AG04450 (cell line): ENCODE measurements around the gene C1GALT1. TPM values are rescaled to one million over a fixed set of nuclear protein-coding genes. Genes with fewer than 3 reads are reported as not detected.

Experiments used
- CTCF ChIA-PET: fragments of 300-600, 350-600 bp; formaldehyde crosslinking; extraction: SDS; loops from one replicate; lab custom pipeline; 2022; ENCODE audit warnings: antibody characterized with exemption, inconsistent platforms; lab: Charles Lee
- POLR2A ChIA-PET: fragments of 350-600 bp; formaldehyde crosslinking; extraction: SDS; loops from one replicate; lab custom pipeline; 2021; ENCODE audit warnings: antibody characterized with exemption, inconsistent platforms; lab: Yijun Ruan, JAX
- DNase-seq: peaks from one replicate; pipeline ENCODE4 v3.0.0-alpha.2; 2011; ENCODE audit warnings: low read depth, low spot score
- H3K27ac ChIP-seq: one replicate; pipeline ENCODE4 v1.5.1; 2012; ENCODE audit warnings: low read depth, low read length, control low read depth
- H3K27me3 ChIP-seq: one replicate; pipeline ENCODE4 v1.6.0; 2012; ENCODE audit warnings: low read length; ENCODE audit not compliant: control insufficient read depth, insufficient read depth
- H3K4me3 ChIP-seq: 2 replicates; pipeline ENCODE4 v1.5.1; 2011; ENCODE audit warnings: mild to moderate bottlenecking, low read depth, low read length, control low read depth
- H3K9me3 ChIP-seq: 2 replicates; pipeline ENCODE4 v1.5.1; 2012; ENCODE audit warnings: low read length; ENCODE audit not compliant: control insufficient read depth, insufficient read depth
- CTCF ChIP-seq: IDR thresholded peaks from 2 replicates; pipeline ENCODE4 v1.5.1; 2011; ENCODE audit warnings: low read depth, low read length, control low read depth, inconsistent platforms
- polyA plus RNA-seq: library from polyadenylated mRNA; depleted of rRNA; stranded (reverse); fragments of >200 nt; gene quantifications from 2 replicates; pipeline ENCODE4 v1.2.3, GENCODE V29; 2011

The C1GALT1 gene
- polyA plus RNA-seq, 1 experiment = 24.0 TPM

GRCh38 chr7:7290429-7291122 is 108.2 kb downstream of the C1GALT1 start:
- Histone ChIP-seq H3K27ac (no peak overlapping the region), H3K9me3 (no peaks in the 10 kb centered on the region), H3K27me3 (no peaks in the 10 kb centered on the region), H3K4me3 (no peak overlapping the region)
- TF ChIP-seq CTCF = no peak
- CTCF ChIA-PET = no interaction called here
- DNase-seq = no peak
- POLR2A ChIA-PET = no interaction called here

- no peaks in the 10 kb centered on the region for H3K27me3 ChIP-seq
- POLR2A ChIA-PET = no interaction called here
- no peak for TF ChIP-seq CTCF
- CTCF ChIA-PET = no interaction called here
- no peak overlapping the region for H3K27ac ChIP-seq
- H3K9me3 ChIP-seq = no peaks in the 10 kb centered on the region
- no peak for DNase-seq
- H3K4me3 ChIP-seq = no peak overlapping the region
These were observed 109.7 kb downstream of the C1GALT1 start for GRCh38 chr7:7292085-7292484.

GRCh38 chr7:7292608-7293007 is 110.3 kb downstream of the C1GALT1 start:
- no peak overlapping the region for H3K27ac ChIP-seq
- DNase-seq = no peak
- H3K27me3 ChIP-seq = no peaks in the 10 kb centered on the region
- H3K9me3 ChIP-seq = no peaks in the 10 kb centered on the region
- H3K4me3 ChIP-seq = no peak overlapping the region
- TF ChIP-seq CTCF = no peak
- CTCF ChIA-PET = no interaction called here
- POLR2A ChIA-PET = no interaction called here

GRCh38 chr7:7293092-7293491 is 110.7 kb downstream of the C1GALT1 start:
- no peaks in the 10 kb centered on the region for H3K9me3 ChIP-seq
- H3K27me3 ChIP-seq = no peaks in the 10 kb centered on the region
- ChIA-PET POLR2A (no interaction called here), CTCF (no interaction called here)
- H3K27ac ChIP-seq = no peak overlapping the region
- DNase-seq = no peak
- H3K4me3 ChIP-seq = no peak overlapping the region
- no peak for TF ChIP-seq CTCF

GRCh38 chr7:7294911-7295310 is 112.6 kb downstream of the C1GALT1 start:
- H3K27me3 ChIP-seq = no peaks in the 10 kb centered on the region
- ChIA-PET POLR2A (no interaction called here), CTCF (no interaction called here)
- no peaks in the 10 kb centered on the region for H3K9me3 ChIP-seq
- no peak overlapping the region for H3K27ac ChIP-seq
- H3K4me3 ChIP-seq = no peak overlapping the region
- no peak for TF ChIP-seq CTCF
- DNase-seq = no peak
